ENCODE data around the gene WNT9A. TPM values are rescaled to one million over a fixed set of nuclear protein-coding genes. Genes with fewer than 3 reads are reported as not detected.

Gene WNT9A
- total RNA-seq, 2 donors from 2014 or later = 1.2 to 7.9 TPM

DNA sequence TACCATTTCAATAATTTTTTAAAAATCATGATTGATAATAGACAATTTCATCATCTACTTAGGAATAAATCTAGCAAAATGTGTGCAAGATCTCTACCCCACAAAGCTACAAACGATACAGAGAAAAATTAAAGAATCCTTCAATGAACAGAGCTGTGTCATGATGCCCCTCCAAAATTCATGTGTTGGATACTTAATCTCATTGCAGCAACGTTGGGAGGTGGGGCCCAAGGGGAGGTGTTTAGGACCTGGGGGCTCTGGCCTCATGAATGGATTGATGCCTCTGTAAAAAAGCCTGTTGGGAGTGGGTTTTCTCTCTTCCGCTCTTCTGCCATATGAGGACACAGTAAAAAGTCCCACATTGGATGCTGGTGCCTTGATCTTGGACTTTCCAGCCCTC lies 77.4 kb downstream of the WNT9A start:
- Histone ChIP-seq H3K4me3 (no peak overlapping the region), H3K4me1 (ENCODE audit: control insufficient read depth in 1 of 2, low read depth in 2 of 2) (no peaks in the 10 kb centered on the region), H3K36me3 (no peaks in the 10 kb centered on the region), H3K9me3 (no peaks in the 10 kb centered on the region), H3K27ac (no peak overlapping the region), H3K27me3 (replicated peaks; ENCODE audit: insufficient read depth) (no peaks in the 10 kb centered on the region)
- no peak for TF ChIP-seq CTCF (IDR thresholded peaks at IDR 0.05)
- DNase-seq (ENCODE audit: low spot score) = no peak
- ATAC-seq (ENCODE audit: insufficient number of reproducible peaks, low FRiP score, low read depth) = no peak

DNA sequence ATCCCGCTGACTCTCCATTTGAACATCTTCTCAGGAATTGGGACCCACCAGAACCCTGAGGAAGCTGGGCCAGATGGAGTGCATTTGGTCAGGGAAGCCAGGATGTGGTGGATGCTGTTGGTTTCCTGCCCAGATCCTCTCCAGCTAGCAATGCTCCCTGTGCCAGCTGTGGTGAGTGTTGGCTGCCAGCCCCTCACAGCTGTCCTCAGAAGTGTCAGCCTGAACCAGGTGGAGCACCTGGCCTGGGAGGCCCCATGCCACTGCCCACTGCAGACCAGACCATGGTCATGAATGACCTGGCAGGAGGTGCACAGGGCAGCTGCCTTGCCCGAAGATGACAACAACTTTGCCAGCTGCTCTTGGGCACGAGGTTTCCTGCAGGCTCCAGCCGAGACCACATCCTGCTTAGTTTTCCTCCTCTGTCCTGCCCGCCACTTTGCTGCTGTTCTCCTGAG lies 77.9 kb downstream of the WNT9A start:
- Histone ChIP-seq H3K9me3 (no peaks in the 10 kb centered on the region), H3K4me3 (no peak overlapping the region), H3K27me3 (replicated peaks; ENCODE audit: insufficient read depth) (no peaks in the 10 kb centered on the region), H3K4me1 (ENCODE audit: control insufficient read depth in 1 of 2, low read depth in 2 of 2) (no peaks in the 10 kb centered on the region), H3K36me3 (no peaks in the 10 kb centered on the region), H3K27ac (no peak overlapping the region)
- DNase-seq (ENCODE audit: low spot score) (no peak), ATAC-seq (ENCODE audit: insufficient number of reproducible peaks, low FRiP score, low read depth) (no peak)
- no peak for TF ChIP-seq CTCF (IDR thresholded peaks at IDR 0.05)

DNA sequence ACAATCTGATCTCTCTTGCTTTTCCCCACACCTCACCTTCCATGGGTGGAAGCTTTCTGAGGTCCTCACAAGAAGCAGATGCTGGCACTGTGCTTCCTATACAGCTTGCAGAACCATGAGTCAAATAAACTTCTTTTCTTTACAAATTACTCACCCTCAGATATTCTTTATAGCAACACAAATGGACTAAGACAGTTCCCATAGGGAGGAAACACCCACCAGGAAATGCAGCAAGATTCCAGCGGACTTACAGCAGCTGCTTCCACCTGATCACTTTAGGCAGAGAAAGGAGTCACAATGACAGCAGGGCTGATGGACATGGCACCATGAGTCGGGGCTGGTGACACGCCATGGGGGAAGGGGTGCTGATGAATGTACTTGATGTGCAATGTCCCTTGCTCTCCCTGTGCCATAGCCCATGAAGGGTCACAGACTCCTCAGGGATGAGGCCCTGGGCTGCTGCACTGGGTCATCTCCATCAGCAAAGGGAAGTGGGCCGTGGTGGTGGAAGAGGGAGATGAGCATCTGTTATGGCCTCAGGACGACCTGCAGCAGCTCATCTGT lies 78.4 kb downstream of the WNT9A start:
- Histone ChIP-seq H3K9me3 (no peaks in the 10 kb centered on the region), H3K27ac (no peak overlapping the region), H3K4me3 (no peak overlapping the region), H3K27me3 (replicated peaks; ENCODE audit: insufficient read depth) (no peaks in the 10 kb centered on the region), H3K36me3 (no peaks in the 10 kb centered on the region), H3K4me1 (ENCODE audit: control insufficient read depth in 1 of 2, low read depth in 2 of 2) (no peaks in the 10 kb centered on the region)
- TF ChIP-seq CTCF (IDR thresholded peaks at IDR 0.05) = no peak
- DNase-seq (ENCODE audit: low spot score) (no peak), ATAC-seq (ENCODE audit: insufficient number of reproducible peaks, low FRiP score, low read depth) (no peak)

Other genes starting within 250 kb of the WNT9A start
- gene JMJD4, start 212.6 kb downstream of the WNT9A start, total RNA-seq = 10 to 100 TPM; 19.4 to 24.2 TPM
- gene SNAP47, start 212.5 kb downstream of the WNT9A start, total RNA-seq = 10 to 100 TPM; 26.3 to 42.4 TPM
- not detected for gene PRSS38, start 132.3 kb downstream of the WNT9A start, total RNA-seq
- gene WNT3A, start 59.1 kb upstream of the WNT9A start, total RNA-seq = not detected
- 100 to 1,000 TPM; 366 to 375 TPM for gene ARF1, start 134.8 kb upstream of the WNT9A start, total RNA-seq
- gene C1orf35, start 155.4 kb upstream of the WNT9A start, total RNA-seq = 1 to 10 TPM; 9.1 to 9.7 TPM
- gene MRPL55, start 161.4 kb upstream of the WNT9A start, total RNA-seq = 10 to 100 TPM; 32.4 to 79.3 TPM
- gene GUK1, start 192.3 kb upstream of the WNT9A start, total RNA-seq = 100 to 1,000 TPM; 252 to 422 TPM
- 1 to 10 TPM in 1 of 2 donors, under 1 TPM in 1; 0.95 to 3.6 TPM for gene GJC2, start 202.0 kb upstream of the WNT9A start, total RNA-seq
- 10 to 100 TPM in 1 of 2 donors, 1 to 10 TPM in 1; 3.5 to 12.2 TPM for gene IBA57, start 217.9 kb upstream of the WNT9A start, total RNA-seq